Keratinocyte (primary cell): ENCODE measurements around the gene PITHD1. TPM values are rescaled to one million over a fixed set of nuclear protein-coding genes. Genes with fewer than 3 reads are reported as not detected.

Experiments used
- DNase-seq: peaks from one replicate; pipeline ENCODE4 v3.0.0-alpha.2; 2011; ENCODE audit warnings: low read depth, missing footprints, low spot score
- FAIRE-seq: peaks from 2 replicates; lab custom pipeline; 2011; peaks lifted over from hg19 to GRCh38; lab: Jason Lieb, UNC
- H2AFZ ChIP-seq: 2 replicates; pipeline ENCODE4 v1.6.0; 2012; ENCODE audit warnings: low read length, control low read depth, inconsistent platforms; ENCODE audit not compliant: control insufficient read depth
- H3K27ac ChIP-seq: 2 replicates; pipeline ENCODE4 v1.5.1; 2011; ENCODE audit warnings: low read length; ENCODE audit not compliant: control insufficient read depth, insufficient read depth
- H3K27me3 ChIP-seq: 3 replicates; pipeline ENCODE4 v1.6.0; 2011; ENCODE audit warnings: low read length; ENCODE audit not compliant: control insufficient read depth, insufficient read depth; ENCODE audit errors: extremely low read depth
- H3K36me3 ChIP-seq, 2 experiments: 2 replicates in 1 of 2; 3 replicates in 1 of 2; pipeline ENCODE4 v1.5.1; 2011; ENCODE audit warnings: low read length in 2 of 2, mild to moderate bottlenecking in 1 of 2; ENCODE audit not compliant: control insufficient read depth in 2 of 2, insufficient read depth in 2 of 2; ENCODE audit errors: extremely low read depth in 1 of 2
- H3K4me1 ChIP-seq: 3 replicates; pipeline ENCODE4 v1.5.1; 2011; ENCODE audit warnings: low read length; ENCODE audit not compliant: control insufficient read depth, insufficient read depth; ENCODE audit errors: extremely low read depth
- H3K4me2 ChIP-seq: 3 replicates; pipeline ENCODE4 v1.6.0; 2011; ENCODE audit warnings: low read depth, low read length; ENCODE audit not compliant: control insufficient read depth, insufficient read depth; ENCODE audit errors: extremely low read depth
- H3K4me3 ChIP-seq, 3 experiments: fragments of 200-600 bp in 1 of 3; sonication (generic) in 1 of 3; 2 replicates in 2 of 3; 3 replicates in 1 of 3; pipeline ENCODE4 v1.5.1; 2011 to 2016; ENCODE audit warnings: low read length in 3 of 3, mild to moderate bottlenecking in 3 of 3, control low read depth in 2 of 3, inconsistent platforms in 1 of 3, low read depth in 1 of 3, mixed read lengths in 1 of 3, mixed run types in 1 of 3, moderate library complexity in 1 of 3; ENCODE audit not compliant: control insufficient read depth in 2 of 3, insufficient read depth in 2 of 3; ENCODE audit errors: extremely low read depth in 1 of 3
- H3K79me2 ChIP-seq: 2 replicates; pipeline ENCODE4 v1.6.0; 2012; ENCODE audit warnings: low read length; ENCODE audit not compliant: control insufficient read depth, insufficient read depth
- H3K9ac ChIP-seq: 3 replicates; pipeline ENCODE4 v1.6.0; 2011; ENCODE audit warnings: low read length; ENCODE audit not compliant: control insufficient read depth, insufficient read depth; ENCODE audit errors: extremely low read depth
- H3K9me1 ChIP-seq: 3 replicates; pipeline ENCODE4 v1.6.0; 2011; ENCODE audit warnings: low read length; ENCODE audit not compliant: control insufficient read depth, insufficient read depth; ENCODE audit errors: extremely low read depth
- H3K9me3 ChIP-seq: 2 replicates; pipeline ENCODE4 v1.5.1; 2012; ENCODE audit warnings: low read depth, low read length; ENCODE audit not compliant: control insufficient read depth
- H4K20me1 ChIP-seq: 3 replicates; pipeline ENCODE4 v1.6.0; 2011; ENCODE audit warnings: low read length; ENCODE audit not compliant: control insufficient read depth, insufficient read depth; ENCODE audit errors: extremely low read depth
- CTCF ChIP-seq, 3 experiments: IDR thresholded peaks in 1 of 3; conservative IDR thresholded peaks in 1 of 3; optimal IDR thresholded peaks in 1 of 3; 2 replicates in 2 of 3; 3 replicates in 1 of 3; pipeline versions ENCODE3 to v1.5.1; 2011; ENCODE audit warnings: low read length in 3 of 3, mild to moderate bottlenecking in 3 of 3, moderate library complexity in 2 of 3, control low read depth in 1 of 3, inconsistent platforms in 1 of 3; ENCODE audit not compliant: insufficient read depth in 2 of 3; ENCODE audit errors: extremely low read depth in 1 of 3
- EZH2 ChIP-seq: IDR thresholded peaks from one replicate; pipeline ENCODE4 v1.6.1; 2012; ENCODE audit warnings: inconsistent platforms, mild to moderate bottlenecking, low read length, moderate library complexity
- dilution Hi-C: fragments of 300-500 bp; cut with MboI; formaldehyde crosslinking; loops from one replicate; pipeline ENCODE4 v1.7.0; 2020; ENCODE audit warnings: low sequenced_read_pairs; ENCODE audit not compliant: extremely low pct_ligation_motif_present
- polyA plus RNA-seq, 5 experiments: library from polyadenylated mRNA; depleted of rRNA in 3 of 5; stranded (reverse) in 3 of 5; stranded (forward) in 1 of 5; unstranded in 1 of 5; fragments of >200 nt; gene quantifications; 1 replicate in 1 of 5; 2 replicates in 3 of 5; 3 replicates in 1 of 5; pipeline versions ENCODE4 v1.2.1 to v1.2.3, GENCODE V29; 2011 to 2012; ENCODE audit warnings: missing spikeins in 2 of 5, low read depth in 1 of 5, low replicate concordance in 1 of 5

PITHD1 gene
- polyA plus RNA-seq, 1 donor (not counting 4 experiments of a cell fraction or from before 2014, with no cell fraction given), result 59.4 TPM

- Histone ChIP-seq H3K27me3 (no peaks in the 10 kb centered on the region), H3K79me2 (no peaks in the 10 kb centered on the region), H4K20me1 (no peaks in the 10 kb centered on the region), H3K27ac (no peak overlapping the region), H3K4me1 (peaks cover 9% of the 10 kb centered on the region), H3K4me2 (no peak overlapping the region), H3K36me3 (peaks cover 0 to 6% of the 10 kb centered on the region in 2 experiments), H3K9me1 (no peaks in the 10 kb centered on the region), H3K4me3 (no peak overlapping the region), H3K9ac (no peak overlapping the region), H3K9me3 (no peaks in the 10 kb centered on the region), H2AFZ (no peak overlapping the region)
- no peak for TF ChIP-seq EZH2
- no peak for TF ChIP-seq CTCF (optimal IDR thresholded peaks at IDR 0.05 in 1 of 3, IDR thresholded peaks at IDR 0.05 in 1 of 3, conservative IDR thresholded peaks at IDR 0.05 in 1 of 3; ENCODE audit: extremely low read depth in 1 of 3, insufficient read depth in 2 of 3, low read length in 3 of 3)
- no peak for DNase-seq
- no peak for FAIRE-seq
- dilution Hi-C loops, result no loop called here
Measured at GRCh38 chr1:23806280-23806679, 28.1 kb downstream of the PITHD1 start.

GRCh38 chr1:23807453-23807852 lies 29.2 kb downstream of the PITHD1 start:
- no peak for FAIRE-seq
- TF ChIP-seq CTCF (optimal IDR thresholded peaks at IDR 0.05 in 1 of 3, IDR thresholded peaks at IDR 0.05 in 1 of 3, conservative IDR thresholded peaks at IDR 0.05 in 1 of 3; ENCODE audit: extremely low read depth in 1 of 3, insufficient read depth in 2 of 3, low read length in 3 of 3), result no peak
- TF ChIP-seq EZH2, result no peak
- dilution Hi-C loops, result no loop called here

More at GRCh38 chr1:23807453-23807852, 29.2 kb downstream of the PITHD1 start:
- H3K4me2 ChIP-seq, result no peak overlapping the region
- no peaks in the 10 kb centered on the region for H3K79me2 ChIP-seq
- H3K27ac ChIP-seq, result no peak overlapping the region
- peaks cover 9% of the 10 kb centered on the region for H3K4me1 ChIP-seq
- no peak overlapping the region for H3K4me3 ChIP-seq
- no peaks in the 10 kb centered on the region for H3K9me3 ChIP-seq
- H4K20me1 ChIP-seq, result no peaks in the 10 kb centered on the region
- no peak overlapping the region for H3K9ac ChIP-seq
- peaks cover 0 to 5% of the 10 kb centered on the region in 2 experiments for H3K36me3 ChIP-seq
- no peaks in the 10 kb centered on the region for H3K9me1 ChIP-seq
- no peak for DNase-seq
- H2AFZ ChIP-seq, result no peak overlapping the region
- H3K27me3 ChIP-seq, result no peaks in the 10 kb centered on the region
